Hematopoietic multipotent progenitor cell treated with erythropoietin and hydrocortisone succinate and interleukin-3 and kit ligand, for 15 days (in vitro differentiated cells): ENCODE data around the gene PLXNA2.

Source experiments
- DNase-seq: peaks from one replicate; pipeline ENCODE4 v3.0.0-alpha.2; 2015; ENCODE audit warnings: low spot score

Gene PLXNA2

GRCh38 chr1:208045463-208046260 lies 198.5 kb downstream of the PLXNA2 start:
- DNase-seq: peak; percentile 7

GRCh38 chr1:208044589-208045462 lies 199.4 kb downstream of the PLXNA2 start:
- DNase-seq: no peak

GRCh38 chr1:208043691-208044181 lies 200.4 kb downstream of the PLXNA2 start:
- no peak for DNase-seq

- no peak for DNase-seq
These were observed 201.3 kb downstream of the PLXNA2 start for GRCh38 chr1:208042868-208043267.

- DNase-seq: no peak
These were observed 202.1 kb downstream of the PLXNA2 start for GRCh38 chr1:208042041-208042615.

GRCh38 chr1:208041505-208041904 lies 202.7 kb downstream of the PLXNA2 start:
- DNase-seq: no peak

- no peak for DNase-seq
These were observed 203.3 kb downstream of the PLXNA2 start for GRCh38 chr1:208040821-208041297.

- no peak for DNase-seq
These were observed 204.4 kb downstream of the PLXNA2 start for GRCh38 chr1:208039536-208040332.

GRCh38 chr1:208038303-208038702 lies 205.9 kb downstream of the PLXNA2 start:
- DNase-seq: no peak

- peak; percentile 31 for DNase-seq
These were observed 207.0 kb downstream of the PLXNA2 start for GRCh38 chr1:208036918-208037766.

- DNase-seq: peak; percentile 6
These were observed 207.9 kb downstream of the PLXNA2 start for GRCh38 chr1:208036106-208036808.

- DNase-seq: no peak
These were observed 210.0 kb downstream of the PLXNA2 start for GRCh38 chr1:208034135-208034534.

- DNase-seq: no peak
These were observed 210.9 kb downstream of the PLXNA2 start for GRCh38 chr1:208033236-208033635.

- no peak for DNase-seq
These were observed 212.3 kb downstream of the PLXNA2 start for GRCh38 chr1:208031932-208032320.

GRCh38 chr1:208031316-208031931 lies 212.8 kb downstream of the PLXNA2 start:
- no peak for DNase-seq

- no peak for DNase-seq
These were observed 213.7 kb downstream of the PLXNA2 start for GRCh38 chr1:208030288-208031091.

GRCh38 chr1:208029381-208030287 lies 214.6 kb downstream of the PLXNA2 start:
- no peak for DNase-seq

- no peak for DNase-seq
These were observed 215.7 kb downstream of the PLXNA2 start for GRCh38 chr1:208028526-208028925.
